Karpas-422 (cell line): ENCODE results near the gene CLIP2. TPM values are rescaled to one million over a fixed set of nuclear protein-coding genes. Genes with fewer than 3 reads are reported as not detected.

Experiments
- DNase-seq: peaks from one replicate; pipeline ENCODE4 v3.0.0-alpha.2; 2015
- H2AFZ ChIP-seq: fragments of 200-600 bp; sonication (generic); 2 replicates; pipeline ENCODE4 v1.6.1; 2014; ENCODE audit warnings: antibody characterized with exemption, low read length, mixed read lengths
- H3K27ac ChIP-seq: fragments of 200-600 bp; sonication (generic); 2 replicates; pipeline ENCODE4 v1.5.1; 2014; ENCODE audit warnings: mild to moderate bottlenecking, low read length, moderate library complexity
- H3K27me3 ChIP-seq: fragments of 200-600 bp; sonication (generic); 2 replicates; pipeline ENCODE4 v1.6.1; 2014; ENCODE audit warnings: low read length, mixed read lengths
- H3K36me3 ChIP-seq: fragments of 200-600 bp; sonication (generic); 2 replicates; pipeline ENCODE4 v1.6.1; 2014; ENCODE audit warnings: low read length, mixed read lengths; ENCODE audit not compliant: insufficient read depth
- H3K4me1 ChIP-seq: fragments of 200-600 bp; sonication (generic); 2 replicates; pipeline ENCODE4 v1.6.1; 2014; ENCODE audit warnings: mild to moderate bottlenecking, low read length, mixed read lengths
- H3K4me2 ChIP-seq: fragments of 200-600 bp; sonication (generic); 2 replicates; pipeline ENCODE4 v1.6.1; 2014; ENCODE audit warnings: low read length, low read depth, mild to moderate bottlenecking; ENCODE audit not compliant: poor library complexity, severe bottlenecking
- H3K4me3 ChIP-seq: fragments of 200-600 bp; sonication (generic); 2 replicates; pipeline ENCODE4 v1.5.1; 2014; ENCODE audit warnings: mild to moderate bottlenecking, antibody characterized with exemption, low read length, mixed read lengths
- H3K79me2 ChIP-seq: fragments of 200-600 bp; sonication (generic); 2 replicates; pipeline ENCODE4 v1.6.1; 2014; ENCODE audit warnings: mild to moderate bottlenecking, low read length, mixed read lengths
- H3K9ac ChIP-seq: fragments of 200-600 bp; sonication (generic); 2 replicates; pipeline ENCODE4 v1.6.0; 2014; ENCODE audit warnings: low read length
- H3K9me2 ChIP-seq: fragments of 200-600 bp; sonication (generic), shearing (Covaris generic); replicated peaks from 2 replicates; pipeline ENCODE4 v1.6.0; 2014; ENCODE audit warnings: mild to moderate bottlenecking, low read length, moderate library complexity; ENCODE audit not compliant: insufficient read depth
- H3K9me3 ChIP-seq: fragments of 300-700, 200-600 bp; sonication (generic); 2 replicates; pipeline ENCODE4 v1.6.1; 2014; ENCODE audit warnings: low read length, mixed read lengths
- H4K20me1 ChIP-seq: fragments of 200-600 bp; sonication (generic); 2 replicates; pipeline ENCODE4 v1.6.1; 2014; ENCODE audit warnings: mild to moderate bottlenecking, antibody characterized with exemption, low read length, low read depth; ENCODE audit not compliant: insufficient read depth
- total RNA-seq: library from RNA; depleted of rRNA; stranded (reverse); fragments of >200 nt; shearing (Covaris generic); gene quantifications from 2 replicates; pipeline ENCODE4 v1.2.3, GENCODE V29; 2014; ENCODE audit warnings: low replicate concordance; rRNA removed

Gene CLIP2
- total RNA-seq, 1 experiment from 2014 or later, result not detected

DNA sequence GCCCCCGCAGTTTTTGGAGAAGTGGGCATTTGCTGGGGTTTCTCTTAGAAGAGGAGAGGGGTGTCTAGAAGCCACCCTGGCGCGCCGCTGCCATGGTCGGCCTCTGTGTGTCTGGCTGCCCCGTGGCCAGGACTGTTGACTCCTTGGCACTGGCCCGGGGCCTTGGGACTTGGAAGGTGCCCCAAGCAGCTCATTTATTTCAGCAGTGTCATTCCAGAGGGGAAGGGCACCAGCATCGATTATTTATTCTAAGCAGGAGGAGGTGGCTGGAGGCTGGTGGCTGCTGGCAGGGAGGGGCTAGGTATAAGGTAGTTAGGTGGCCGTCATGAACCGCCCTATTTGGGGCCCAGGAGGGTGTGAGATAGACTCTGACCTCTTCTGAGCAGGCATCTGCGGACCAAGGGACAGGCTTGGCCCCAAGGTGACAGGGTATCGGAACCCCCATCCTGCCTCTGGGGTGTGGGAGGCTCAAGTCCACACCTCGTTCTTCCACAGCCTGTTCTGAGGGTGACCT, 166.1 kb downstream of the CLIP2 start:
- Histone ChIP-seq H3K79me2 (no peaks in the 10 kb centered on the region), H4K20me1 (no peaks in the 10 kb centered on the region), H3K9me3 (no peaks in the 10 kb centered on the region), H2AFZ (no peak overlapping the region), H3K4me1 (no peaks in the 10 kb centered on the region), H3K4me2 (no peak overlapping the region), H3K9me2 (no peaks in the 10 kb centered on the region), H3K9ac (no peak overlapping the region), H3K36me3 (no peaks in the 10 kb centered on the region), H3K27me3 (no peaks in the 10 kb centered on the region), H3K27ac (no peak overlapping the region), H3K4me3 (no peak overlapping the region)
- no peak for DNase-seq

Other genes with a start within 250 kb of the CLIP2 start
- 44.7 and 56.2 TPM in 2 replicates for gene LIMK1, start 205.6 kb upstream of the CLIP2 start, total RNA-seq
- 200 and 286 TPM in 2 replicates for gene EIF4H, start 115.1 kb upstream of the CLIP2 start, total RNA-seq
- gene LAT2, start 79.4 kb upstream of the CLIP2 start, total RNA-seq, result 2.3 and 10.5 TPM in 2 replicates
- gene RFC2, start 35.0 kb upstream of the CLIP2 start, total RNA-seq, result 18.9 and 27.3 TPM in 2 replicates
- not detected in 2 replicates for gene GTF2IRD1, start 164.5 kb downstream of the CLIP2 start, total RNA-seq